GM12872 (cell line): ENCODE data around the gene ANKHD1.

ENCODE experiments used
- TF ChIP-seq, protein P1 (sequence below): IDR thresholded peaks from 3 replicates; pipeline ENCODE4 v1.5.1; 2011; ENCODE audit warnings: low read depth, mild to moderate bottlenecking, low read length, moderate library complexity; ENCODE audit not compliant: insufficient read depth

The ANKHD1 gene

DNA sequence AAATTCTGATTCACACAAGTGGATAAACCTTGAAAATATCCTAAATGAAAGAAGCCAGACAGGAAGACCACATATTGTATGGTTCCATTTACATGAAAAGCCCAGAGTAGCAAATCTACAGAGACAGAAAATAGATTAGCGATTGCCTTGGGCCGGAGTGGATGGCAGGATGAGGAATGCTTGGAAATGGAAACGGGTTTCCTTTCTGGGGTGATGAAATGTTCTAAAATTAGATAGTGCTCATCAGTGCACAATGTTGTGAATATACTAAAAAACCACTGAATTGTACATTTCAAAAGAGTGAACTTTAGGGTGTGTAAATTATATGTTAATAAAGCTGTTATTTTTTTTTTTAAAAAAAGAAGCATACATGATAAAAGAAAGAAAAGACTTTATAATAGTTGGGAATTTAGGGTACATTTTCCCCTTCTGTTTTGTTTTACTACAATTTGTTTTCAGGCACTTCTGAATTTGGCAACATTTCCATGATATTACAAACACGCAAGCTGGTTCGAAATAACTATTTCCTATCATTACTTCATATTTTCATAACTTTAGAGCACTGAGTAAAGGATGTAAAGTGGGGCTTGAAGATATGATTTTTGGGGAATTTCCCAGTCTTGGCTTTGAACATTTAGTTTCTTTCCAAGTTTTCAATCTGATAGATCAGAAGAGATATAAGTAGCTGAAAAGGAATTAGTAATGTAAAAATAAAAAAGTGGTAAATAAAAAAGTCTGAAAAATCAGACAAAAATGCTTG lies 186.9 kb downstream of the ANKHD1 start:
- TF ChIP-seq, protein P1, sequence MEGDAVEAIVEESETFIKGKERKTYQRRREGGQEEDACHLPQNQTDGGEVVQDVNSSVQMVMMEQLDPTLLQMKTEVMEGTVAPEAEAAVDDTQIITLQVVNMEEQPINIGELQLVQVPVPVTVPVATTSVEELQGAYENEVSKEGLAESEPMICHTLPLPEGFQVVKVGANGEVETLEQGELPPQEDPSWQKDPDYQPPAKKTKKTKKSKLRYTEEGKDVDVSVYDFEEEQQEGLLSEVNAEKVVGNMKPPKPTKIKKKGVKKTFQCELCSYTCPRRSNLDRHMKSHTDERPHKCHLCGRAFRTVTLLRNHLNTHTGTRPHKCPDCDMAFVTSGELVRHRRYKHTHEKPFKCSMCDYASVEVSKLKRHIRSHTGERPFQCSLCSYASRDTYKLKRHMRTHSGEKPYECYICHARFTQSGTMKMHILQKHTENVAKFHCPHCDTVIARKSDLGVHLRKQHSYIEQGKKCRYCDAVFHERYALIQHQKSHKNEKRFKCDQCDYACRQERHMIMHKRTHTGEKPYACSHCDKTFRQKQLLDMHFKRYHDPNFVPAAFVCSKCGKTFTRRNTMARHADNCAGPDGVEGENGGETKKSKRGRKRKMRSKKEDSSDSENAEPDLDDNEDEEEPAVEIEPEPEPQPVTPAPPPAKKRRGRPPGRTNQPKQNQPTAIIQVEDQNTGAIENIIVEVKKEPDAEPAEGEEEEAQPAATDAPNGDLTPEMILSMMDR, result no peak
